Posterior cingulate gyrus (tissue), 11 donors: ENCODE data around the gene NPAS2.

Experiments used
- DNase-seq, 10 donors: peaks; one replicate each; pipeline versions ENCODE4 v3.0.0 to v3.0.0-alpha.2; 2020 to 2021; ENCODE audit warnings: mixed read lengths in 3 of 10
- intact Hi-C: fragments of 100-400 bp; cut with DNase I; formaldehyde crosslinking; loops from one replicate; pipeline ENCODE4 v1.15.1; 2023

Gene NPAS2

DNA sequence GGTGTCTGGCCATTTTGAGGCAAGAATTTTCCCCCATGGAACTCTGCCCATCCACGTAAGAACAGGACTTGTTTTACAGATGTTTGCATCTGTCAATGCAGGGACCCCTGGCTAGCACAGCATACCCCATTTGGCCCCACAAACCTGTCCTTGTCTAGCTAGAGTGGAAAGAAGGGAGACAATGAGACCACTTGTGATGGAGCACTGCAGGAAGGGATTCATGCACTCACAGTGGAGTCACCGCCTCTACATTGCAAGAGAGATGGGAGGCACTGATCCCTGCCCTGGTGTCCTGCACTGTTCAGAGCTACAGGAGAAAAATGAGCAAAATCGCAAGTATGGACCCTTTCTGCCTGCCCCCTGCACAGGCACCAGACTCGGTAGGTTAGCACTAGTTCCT lies 32.5 kb downstream of the NPAS2 start:
- no peak for DNase-seq
- intact Hi-C loops, result no loop called here

DNA sequence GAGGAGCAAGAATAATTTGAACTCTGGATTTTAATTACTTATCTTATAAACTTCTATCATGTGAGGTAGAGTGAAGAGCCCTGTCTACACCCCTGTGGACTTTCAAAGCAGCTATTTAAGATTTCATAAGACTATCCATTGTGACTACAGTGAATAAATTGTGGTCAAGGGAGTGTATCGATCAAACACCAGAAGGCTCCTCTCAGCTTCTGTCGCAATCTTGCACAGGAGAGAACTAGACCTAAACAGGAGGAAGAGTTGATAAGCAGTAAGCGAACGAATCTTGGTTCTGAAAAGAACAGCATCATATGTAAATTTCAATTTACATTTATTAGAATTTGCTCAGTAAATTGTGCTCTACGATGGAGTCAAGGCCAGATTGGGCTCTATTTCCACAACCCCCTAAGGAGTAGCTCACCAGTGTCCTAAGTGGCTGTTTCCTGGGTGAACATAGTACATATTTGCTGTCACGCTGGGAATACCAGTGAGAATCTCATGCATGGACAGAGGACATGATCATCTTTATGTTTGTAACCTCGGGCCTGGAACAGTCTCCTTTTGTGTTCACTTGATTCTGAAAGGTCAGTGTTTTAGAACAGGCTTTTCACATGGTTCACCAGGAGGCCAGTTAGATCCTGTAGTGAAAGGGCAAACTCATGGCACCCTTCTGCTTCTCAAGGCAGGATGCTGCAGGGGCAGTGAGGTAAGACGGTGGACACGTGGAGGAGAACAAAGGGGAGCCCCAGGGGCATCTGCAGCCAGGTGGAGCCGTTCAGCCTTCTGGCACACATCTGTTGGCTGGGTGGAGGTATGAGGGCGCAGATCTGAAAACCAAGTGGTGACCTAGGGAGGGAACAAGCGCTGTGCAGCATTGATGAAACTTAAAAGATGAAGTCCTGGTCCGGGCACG lies 33.3 kb downstream of the NPAS2 start:
- intact Hi-C loops, result no loop called here

DNA sequence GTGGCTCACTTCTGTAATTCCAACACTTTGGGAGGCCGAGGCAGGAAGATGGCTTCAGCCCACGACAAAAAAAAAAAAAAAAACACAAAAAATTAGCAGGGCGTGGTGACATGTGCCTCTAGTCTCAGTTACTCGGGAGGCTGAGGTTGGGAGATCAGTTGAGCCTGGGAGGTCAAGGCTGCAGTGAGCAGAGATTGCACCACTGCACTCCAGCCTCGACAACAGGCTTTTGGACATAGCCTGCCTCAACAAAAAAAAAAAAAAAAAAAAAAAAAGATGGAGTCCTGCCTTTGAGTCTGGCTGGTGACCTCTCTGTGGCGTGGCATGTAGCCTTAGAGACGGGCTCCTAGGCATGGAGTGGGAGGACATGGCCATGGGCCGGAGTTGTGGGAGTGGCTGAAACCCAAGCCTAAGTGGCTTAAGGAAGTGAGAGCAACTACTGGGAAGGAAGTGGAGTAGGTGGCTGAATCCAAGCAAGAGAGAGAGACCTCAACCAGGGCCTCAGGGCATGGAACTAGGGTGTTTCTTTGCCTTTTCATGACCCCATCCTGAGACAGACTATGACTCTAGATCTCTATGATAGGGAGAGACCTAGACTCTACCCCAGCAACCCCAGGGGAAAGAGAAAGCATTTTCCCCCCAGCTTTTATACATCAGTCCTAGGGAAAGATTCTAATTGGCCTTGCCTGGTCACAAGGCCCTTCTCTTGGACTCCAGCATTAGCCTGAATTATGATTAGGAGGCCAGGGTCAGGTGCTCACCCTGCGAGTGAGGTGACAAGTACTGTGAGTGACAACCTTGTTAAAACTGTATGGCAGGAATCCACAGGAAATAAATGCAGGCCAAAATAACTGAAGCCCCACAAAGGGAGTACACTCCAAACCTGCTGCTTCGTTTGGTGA lies 34.2 kb downstream of the NPAS2 start:
- DNase-seq, result no peak
- intact Hi-C loops, result no loop called here

More for the DNA sequence above, 33.3 kb downstream of the NPAS2 start:
- no peak for DNase-seq

DNA sequence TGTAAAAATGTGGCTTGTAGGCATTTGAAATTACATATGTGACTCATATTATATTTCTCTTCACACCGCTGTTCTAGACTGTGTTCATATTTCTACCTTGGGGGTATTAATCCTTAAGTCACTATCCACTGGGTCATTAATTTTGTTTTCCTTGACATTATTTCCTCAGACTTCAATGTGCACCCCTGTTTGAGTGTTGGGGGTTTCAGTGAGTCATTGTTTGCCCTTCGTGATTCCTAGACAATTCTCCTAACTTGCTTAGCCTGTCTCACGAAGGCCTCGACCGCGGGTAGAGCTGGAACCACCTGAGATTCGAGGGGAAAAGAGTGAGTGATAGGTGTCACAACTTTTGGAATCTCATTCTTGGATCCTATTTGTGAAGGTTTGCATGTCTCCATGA lies 35.1 kb downstream of the NPAS2 start:
- DNase-seq, result no peak
- intact Hi-C loops, result no loop called here

DNA sequence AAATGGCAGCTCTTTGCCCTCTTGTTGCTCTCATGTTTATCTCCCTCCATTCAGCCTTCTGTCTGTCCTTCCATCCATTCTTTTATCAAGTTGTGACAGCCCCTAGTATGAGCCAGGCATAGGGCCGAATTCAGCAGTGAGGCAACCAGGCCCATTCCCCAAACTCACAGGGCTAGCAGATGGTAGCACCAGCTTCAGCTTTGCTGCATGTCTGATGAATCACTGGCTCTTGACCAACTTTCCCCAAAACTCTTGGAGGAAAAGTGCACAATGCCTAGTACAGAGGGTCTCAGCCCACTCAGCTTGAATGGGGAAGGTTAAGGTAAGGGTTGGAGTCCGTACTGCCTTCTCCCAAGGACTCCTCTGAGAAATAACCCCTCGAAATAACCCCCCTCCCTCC lies 35.7 kb downstream of the NPAS2 start:
- DNase-seq, result no peak
- intact Hi-C loops, result no loop called here

DNA sequence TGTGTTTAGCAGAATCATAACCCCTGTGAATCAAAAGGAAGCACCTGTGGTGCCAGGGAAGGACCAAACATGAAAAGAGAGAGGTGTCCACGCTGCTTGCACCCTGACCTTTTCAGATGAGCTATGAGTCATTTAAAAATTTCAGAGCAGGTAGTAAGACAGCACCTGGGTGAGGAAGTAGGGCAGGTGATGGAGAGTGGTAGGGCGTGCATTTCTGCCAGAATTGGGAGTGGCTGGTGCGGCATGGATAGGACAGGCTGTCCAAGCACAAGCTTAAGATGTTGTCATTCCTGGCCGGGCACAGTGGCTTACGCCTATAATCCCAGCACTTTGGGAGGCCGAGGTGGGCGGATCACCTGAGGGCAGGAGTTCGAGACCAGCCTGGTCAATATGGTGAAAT lies 36.8 kb downstream of the NPAS2 start:
- no peak for DNase-seq
- intact Hi-C loops, result no loop called here

DNA sequence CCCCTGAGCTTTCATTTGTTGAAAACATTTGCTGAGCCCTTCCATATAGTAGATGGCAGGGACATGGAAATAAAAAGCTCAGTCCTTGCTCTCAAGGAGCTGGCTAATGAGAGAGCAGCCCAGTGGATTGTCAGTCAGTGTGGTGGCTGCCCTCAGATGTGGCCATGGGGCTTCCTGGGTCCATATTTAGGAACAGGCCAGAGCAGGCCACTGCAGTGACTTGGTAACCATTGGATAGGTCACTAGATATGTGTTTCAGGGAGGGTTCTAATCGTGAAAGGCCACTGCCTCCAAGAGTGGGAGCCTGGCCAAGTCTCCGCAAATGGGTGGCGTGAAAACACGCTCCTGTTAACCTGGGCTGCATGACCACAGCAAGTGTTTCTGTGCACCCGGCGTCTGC lies 37.4 kb downstream of the NPAS2 start:
- intact Hi-C loops, result no loop called here
- no peak for DNase-seq

DNA sequence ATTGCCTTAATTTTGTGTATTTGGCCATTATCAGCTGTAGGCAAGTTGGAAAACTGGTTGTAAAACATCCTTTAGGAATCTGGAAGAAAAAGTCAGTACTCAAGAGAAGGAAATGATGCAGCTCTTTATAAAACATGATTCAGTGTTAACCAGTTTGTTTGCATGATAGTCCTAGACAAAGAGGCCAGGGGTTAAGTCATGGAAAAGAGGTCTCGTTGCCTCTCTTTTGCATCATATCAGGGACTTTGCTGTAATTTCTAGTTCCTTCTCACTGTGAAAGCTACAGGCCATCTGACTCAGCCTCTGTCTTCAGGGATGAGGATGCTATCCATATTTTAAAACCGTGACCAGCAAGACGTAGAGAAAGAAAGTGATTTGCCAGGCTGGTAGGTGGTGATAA lies 38.0 kb downstream of the NPAS2 start:
- no peak for DNase-seq
- intact Hi-C loops, result no loop called here

DNA sequence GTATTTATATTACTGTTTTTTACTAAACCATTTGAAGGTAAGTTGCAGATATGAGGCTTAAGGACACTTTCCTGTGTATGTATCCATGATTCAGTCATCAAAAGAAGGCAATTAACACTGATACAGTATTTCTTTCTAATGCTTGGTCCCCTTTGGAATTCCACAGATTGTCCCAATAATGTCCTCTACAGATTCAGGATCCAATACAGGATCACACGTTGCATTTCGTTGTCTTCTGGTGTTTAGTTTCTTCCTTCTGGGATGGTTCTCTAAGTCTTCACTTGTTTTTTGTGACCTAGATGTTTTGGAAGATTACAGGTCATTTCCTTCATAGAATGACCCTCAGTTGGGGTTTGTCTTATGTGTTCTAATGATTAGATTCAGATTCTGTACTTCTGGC lies 40.0 kb downstream of the NPAS2 start:
- DNase-seq, result no peak
- intact Hi-C loops, result no loop called here

DNA sequence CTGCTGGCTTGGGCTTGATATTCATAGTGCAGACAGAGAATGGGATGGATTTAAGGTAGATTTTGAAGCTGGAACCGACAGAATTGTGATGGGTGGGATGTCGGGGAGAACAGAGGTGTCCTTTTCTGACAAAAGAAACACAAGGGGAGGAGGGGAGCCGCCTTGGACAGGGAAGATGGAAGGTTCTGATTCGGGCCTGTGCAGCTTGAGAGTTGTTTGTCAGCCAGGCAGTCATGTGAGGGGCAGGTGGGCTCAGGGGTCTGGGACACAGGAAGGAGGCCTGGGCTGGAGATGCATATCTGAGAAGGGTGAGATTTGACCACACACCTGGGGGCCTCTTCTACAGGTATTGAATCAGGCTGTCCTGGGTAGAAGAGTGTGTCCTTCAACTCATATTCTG lies 41.4 kb downstream of the NPAS2 start:
- intact Hi-C loops, result no loop called here

DNA sequence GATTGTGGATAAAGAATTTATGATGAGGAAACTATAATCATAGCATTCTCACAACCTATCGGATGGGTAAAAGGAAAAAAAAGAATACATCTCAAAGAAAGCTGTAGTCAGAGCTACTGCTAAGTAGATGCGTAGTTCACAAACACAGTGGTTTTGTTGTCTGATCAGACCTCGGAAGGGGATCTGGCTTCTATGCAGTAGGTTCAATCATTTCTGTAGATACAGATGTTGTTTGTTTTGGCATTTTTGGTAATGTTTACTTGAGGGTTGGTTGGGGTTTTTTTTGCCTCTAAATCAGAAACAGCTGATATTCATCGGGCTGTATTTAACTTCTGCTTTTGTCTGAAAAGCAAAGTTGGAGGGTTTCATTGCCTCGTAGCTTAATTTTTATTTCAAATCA lies 42.1 kb downstream of the NPAS2 start:
- no peak for DNase-seq
- intact Hi-C loops, result no loop called here

More for the DNA sequence above, 41.4 kb downstream of the NPAS2 start:
- no peak for DNase-seq

DNA sequence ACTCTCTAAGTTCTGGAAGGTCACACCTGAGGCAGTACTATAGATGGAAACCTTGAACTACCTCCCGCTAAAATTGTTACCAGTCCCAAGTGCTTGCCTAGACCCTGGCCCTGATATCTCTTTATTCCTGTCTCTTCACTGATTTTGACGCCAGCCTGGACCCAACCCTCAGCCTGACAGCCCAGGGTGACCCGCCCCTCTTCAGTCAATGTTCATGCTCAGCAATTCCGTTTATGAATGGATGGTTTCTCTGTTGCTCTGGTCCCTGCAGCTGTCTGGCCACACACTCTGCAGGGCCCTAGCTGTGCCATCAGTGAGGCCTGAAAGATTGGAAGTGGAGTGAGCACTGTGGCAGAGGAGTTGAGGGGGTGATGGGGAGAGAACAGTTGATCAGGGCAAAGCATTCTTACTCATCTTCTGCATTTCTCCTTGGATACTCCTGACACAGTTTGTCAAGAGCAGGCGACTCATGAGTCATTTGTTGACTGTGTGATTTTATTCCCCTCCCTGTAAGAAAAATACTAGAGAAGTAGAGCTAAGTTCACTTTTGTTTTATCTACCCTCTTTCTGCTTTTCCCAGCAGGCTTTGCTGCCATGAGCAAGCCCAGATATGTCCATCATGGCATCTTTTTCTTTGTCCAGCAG lies 46.0 kb downstream of the NPAS2 start:
- intact Hi-C loops, result no loop called here
- no peak for DNase-seq

DNA sequence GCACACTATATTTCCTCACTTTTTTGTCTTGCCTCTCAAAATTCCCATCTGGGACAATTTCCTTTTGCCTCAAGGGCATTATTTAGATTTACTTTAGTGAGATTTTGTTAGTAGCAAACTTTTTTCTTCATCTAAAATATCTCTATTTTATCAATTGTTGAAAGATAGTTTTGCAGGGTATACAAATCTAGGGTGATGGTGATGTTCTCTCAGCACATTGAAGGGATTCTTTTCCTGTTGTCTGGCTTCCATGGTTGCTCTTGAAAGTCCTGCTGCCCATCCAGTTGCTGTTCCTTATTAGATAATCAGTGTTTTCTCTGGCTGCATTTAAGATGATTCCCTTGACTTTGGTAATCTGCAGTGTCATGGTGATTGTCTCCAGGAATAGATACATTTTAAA lies 48.1 kb downstream of the NPAS2 start:
- DNase-seq, result no peak
- intact Hi-C loops, result no loop called here

DNA sequence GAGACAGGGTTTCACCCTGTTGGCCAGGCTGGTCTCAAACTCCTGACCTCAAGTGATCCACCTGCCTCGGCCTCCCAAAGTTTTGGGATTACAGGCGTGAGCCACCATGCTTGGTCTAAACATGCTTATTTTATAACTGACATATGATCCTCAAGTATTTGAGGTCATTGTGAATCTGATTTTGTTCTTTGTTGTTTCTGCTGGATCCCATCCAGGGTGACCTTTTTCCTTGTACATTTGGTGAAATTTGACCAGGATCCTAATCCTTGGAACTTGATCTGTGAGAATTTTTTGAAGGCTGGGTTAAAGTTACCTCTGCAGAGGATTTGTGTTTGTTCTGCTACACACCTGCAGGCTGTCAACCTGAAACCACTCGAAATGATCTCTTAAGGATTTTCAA lies 49.2 kb downstream of the NPAS2 start:
- DNase-seq, result no peak
- intact Hi-C loops, result no loop called here

DNA sequence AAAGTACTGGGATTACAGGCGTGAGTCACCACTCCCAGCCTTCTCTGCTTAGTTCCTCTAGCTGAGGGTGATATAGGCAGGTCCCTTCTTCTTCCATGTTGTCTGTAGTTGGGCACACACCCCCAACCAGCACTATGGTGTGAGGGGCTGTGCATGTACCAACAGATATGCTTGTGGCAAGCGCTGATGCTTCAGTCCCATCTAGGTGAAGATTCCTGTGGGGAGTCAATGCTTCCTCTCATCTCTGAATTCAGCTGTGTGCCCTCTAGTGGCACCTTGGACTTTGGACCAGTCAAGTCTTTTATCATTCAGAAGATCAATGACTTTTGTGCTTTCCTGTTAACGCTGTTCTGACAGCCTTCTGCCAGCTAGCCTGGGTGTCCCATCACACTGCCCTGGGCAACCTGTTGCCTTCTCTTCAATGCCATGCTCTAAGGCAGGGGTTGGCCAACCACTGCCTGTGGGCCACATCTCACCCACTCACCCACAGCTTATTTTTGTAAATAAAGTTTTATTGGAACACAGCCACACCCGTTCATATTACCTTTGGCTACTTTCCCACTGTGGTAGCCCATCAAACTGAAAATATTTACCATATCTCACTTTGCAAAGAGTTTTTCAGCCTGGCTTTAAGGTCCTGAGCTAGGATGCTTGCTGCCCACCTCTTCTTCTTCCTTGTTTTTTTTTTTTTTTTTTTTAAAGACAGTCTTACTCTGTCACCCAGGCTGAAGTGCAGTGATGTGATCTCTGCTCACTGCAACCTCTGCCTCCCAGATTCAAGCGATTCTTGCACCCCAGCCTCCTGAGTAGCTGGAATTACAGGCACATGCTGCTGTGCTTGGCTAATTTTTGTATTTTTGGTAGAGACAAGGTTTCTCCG lies 51.0 kb downstream of the NPAS2 start:
- intact Hi-C loops, result no loop called here
- no peak for DNase-seq

DNA sequence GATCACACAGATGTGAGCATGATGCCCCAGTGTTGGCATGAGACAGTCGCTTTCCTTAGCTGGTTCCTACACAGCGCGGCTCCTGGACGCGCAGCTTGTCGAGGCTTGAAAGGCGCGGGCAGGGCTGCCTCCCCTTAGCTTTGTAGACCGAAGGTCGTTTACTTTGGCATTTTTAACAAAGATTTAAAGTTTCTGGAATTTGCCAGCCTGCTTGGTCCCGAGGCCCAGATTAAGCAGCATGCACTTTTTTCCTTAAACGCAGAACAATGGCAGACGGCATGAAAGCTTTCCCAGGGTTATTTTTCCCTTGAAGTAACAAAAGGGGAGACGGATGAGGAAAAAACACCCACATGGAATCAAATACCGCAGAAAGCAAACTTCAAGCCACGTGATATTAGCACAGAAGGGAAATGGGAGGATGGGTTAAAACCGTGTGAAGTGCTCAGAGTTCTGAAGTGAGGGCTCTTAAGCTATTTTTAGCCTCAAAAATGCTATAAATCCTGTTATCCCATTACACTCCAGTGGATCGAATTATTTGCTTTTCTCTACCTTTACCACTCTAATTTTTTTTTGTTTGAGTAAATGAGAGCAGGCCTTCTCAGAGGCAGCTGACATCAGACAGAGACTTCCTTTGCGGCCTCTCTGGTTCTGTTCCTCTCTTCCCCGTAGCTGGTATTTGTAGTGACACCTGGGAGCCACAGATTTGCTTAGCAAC lies 55.7 kb downstream of the NPAS2 start:
- DNase-seq, result no peak
- intact Hi-C loops, result no loop called here

DNA sequence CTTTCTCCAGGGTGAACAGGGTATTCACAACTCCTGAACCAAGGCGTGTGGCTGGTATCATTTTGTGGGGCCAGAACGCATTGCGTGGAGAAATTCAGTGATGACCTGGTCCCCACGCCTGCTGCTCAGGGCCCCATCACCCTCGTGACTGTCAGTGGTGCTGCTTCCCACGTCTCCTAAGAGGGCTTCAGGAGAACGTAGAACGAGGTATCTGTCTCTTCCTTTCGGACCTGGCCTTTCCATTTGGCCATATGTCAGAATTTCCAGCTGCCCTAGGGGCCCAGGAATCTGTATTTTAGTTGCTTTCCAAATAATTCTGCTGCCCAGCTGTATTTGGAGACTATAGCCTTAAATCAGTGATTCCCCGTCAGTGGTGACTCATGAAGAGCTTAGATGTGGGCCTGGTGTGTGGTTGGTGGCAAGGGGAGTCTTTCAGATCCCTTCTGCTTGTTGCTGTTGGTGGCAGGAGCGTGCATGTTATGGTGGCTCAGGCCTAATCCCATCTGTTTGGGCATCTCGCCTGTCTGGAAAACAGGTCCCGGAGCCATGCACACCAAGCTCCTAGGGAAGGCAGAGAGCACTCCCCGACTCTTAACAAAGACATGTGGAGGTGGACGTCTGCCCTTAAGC lies 56.4 kb downstream of the NPAS2 start:
- intact Hi-C loops, result no loop called here

DNA sequence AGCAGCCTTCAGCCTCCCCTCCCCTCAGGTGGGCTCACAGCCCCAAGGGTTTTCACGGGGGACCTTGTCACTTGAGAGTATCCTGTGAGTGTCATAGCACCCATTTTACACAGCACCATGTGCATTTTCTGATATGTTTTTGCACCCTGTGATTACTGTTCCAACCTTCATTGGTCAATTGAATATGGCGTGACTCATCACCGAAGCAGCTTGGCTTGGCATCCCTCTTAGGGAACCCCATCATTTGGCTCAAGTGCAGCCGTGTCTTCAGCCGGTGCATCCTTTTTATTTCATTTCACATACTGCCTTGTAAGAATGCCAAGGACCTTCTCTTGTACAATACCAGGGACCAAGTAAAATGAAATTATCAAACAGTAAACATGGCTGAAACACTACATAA lies 57.6 kb downstream of the NPAS2 start:
- peak in 1 of 10 donors; percentile 37 for DNase-seq
- intact Hi-C loops, result no loop called here

More for the DNA sequence above, 56.4 kb downstream of the NPAS2 start:
- DNase-seq, result peak in 1 of 10 donors; percentile 82
